GM12873 (cell line): ENCODE results near the gene GALNT1.

Experiments
- CTCF ChIP-seq: IDR thresholded peaks from 2 replicates; pipeline ENCODE4 v1.5.1; 2012; ENCODE audit warnings: low read depth, mild to moderate bottlenecking, moderate library complexity, low read length, control low read depth; ENCODE audit not compliant: insufficient read depth; ENCODE audit errors: missing control alignments

The GALNT1 gene

GRCh38 chr18:35740656-35741055 is 159.1 kb downstream of the GALNT1 start:
- TF ChIP-seq CTCF = no peak

GRCh38 chr18:35743916-35744315 is 162.4 kb downstream of the GALNT1 start:
- no peak for TF ChIP-seq CTCF

- no peak for TF ChIP-seq CTCF
These were observed 164.3 kb downstream of the GALNT1 start for GRCh38 chr18:35745814-35746213.

- no peak for TF ChIP-seq CTCF
These were observed 165.3 kb downstream of the GALNT1 start for GRCh38 chr18:35746826-35747339.

GRCh38 chr18:35747894-35748472 is 166.4 kb downstream of the GALNT1 start:
- TF ChIP-seq CTCF = no peak

GRCh38 chr18:35749701-35750100 is 168.2 kb downstream of the GALNT1 start:
- no peak for TF ChIP-seq CTCF

- TF ChIP-seq CTCF = no peak
These were observed 169.4 kb downstream of the GALNT1 start for GRCh38 chr18:35750929-35751328.
